Ectodermal cell (in vitro differentiated cells): ENCODE data around the gene TNIK. TPM values are rescaled to one million over a fixed set of nuclear protein-coding genes. Genes with fewer than 3 reads are reported as not detected.

Experiments
- H3K27ac ChIP-seq: 2 replicates; pipeline ENCODE4 v1.7.0; 2013; ENCODE audit warnings: mild to moderate bottlenecking, low read depth, low read length; ENCODE audit not compliant: insufficient read depth, poor library complexity, severe bottlenecking
- H3K27me3 ChIP-seq: 2 replicates; pipeline ENCODE4 v1.7.0; 2013; ENCODE audit warnings: mild to moderate bottlenecking, low read length; ENCODE audit not compliant: insufficient read depth, control insufficient read depth, poor library complexity, severe bottlenecking
- H3K36me3 ChIP-seq: one replicate; pipeline ENCODE4 v1.7.0; 2013; ENCODE audit warnings: low read length; ENCODE audit not compliant: control insufficient read depth, insufficient read depth
- H3K4me1 ChIP-seq: one replicate; pipeline ENCODE4 v1.7.0; 2013; ENCODE audit warnings: low read length; ENCODE audit not compliant: control insufficient read depth, insufficient read depth
- H3K4me3 ChIP-seq: 2 replicates; pipeline ENCODE4 v1.7.0; 2013; ENCODE audit warnings: low read depth, low read length, control low read depth; ENCODE audit not compliant: insufficient read depth
- H3K9me3 ChIP-seq: 2 replicates; pipeline ENCODE4 v1.7.0; 2013; ENCODE audit warnings: mild to moderate bottlenecking, low read length, moderate library complexity; ENCODE audit not compliant: control insufficient read depth
- WGBS, 2 experiments: methylation state at CpG; one replicate each; pipeline ENCODE4 v1.1.7; 2013; ENCODE audit warnings: missing lambda C conversion rate in 2 of 2; 5-methylcytosine and 5-hydroxymethylcytosine counted together
- polyA plus RNA-seq, 4 experiments: library from polyadenylated mRNA; stranded (reverse); fragments of 50-300 nt; gene quantifications; one replicate each; pipeline ENCODE4 v1.2.3, GENCODE V29; 2013

TNIK gene
- 15.1 TPM for polyA plus RNA-seq (2013, experiment 1 of 4)
- 11.0 TPM for polyA plus RNA-seq (2013, experiment 2 of 4)
- polyA plus RNA-seq (2013, experiment 3 of 4) = 10.2 TPM
- polyA plus RNA-seq (2013, experiment 4 of 4) = 9.5 TPM

DNA sequence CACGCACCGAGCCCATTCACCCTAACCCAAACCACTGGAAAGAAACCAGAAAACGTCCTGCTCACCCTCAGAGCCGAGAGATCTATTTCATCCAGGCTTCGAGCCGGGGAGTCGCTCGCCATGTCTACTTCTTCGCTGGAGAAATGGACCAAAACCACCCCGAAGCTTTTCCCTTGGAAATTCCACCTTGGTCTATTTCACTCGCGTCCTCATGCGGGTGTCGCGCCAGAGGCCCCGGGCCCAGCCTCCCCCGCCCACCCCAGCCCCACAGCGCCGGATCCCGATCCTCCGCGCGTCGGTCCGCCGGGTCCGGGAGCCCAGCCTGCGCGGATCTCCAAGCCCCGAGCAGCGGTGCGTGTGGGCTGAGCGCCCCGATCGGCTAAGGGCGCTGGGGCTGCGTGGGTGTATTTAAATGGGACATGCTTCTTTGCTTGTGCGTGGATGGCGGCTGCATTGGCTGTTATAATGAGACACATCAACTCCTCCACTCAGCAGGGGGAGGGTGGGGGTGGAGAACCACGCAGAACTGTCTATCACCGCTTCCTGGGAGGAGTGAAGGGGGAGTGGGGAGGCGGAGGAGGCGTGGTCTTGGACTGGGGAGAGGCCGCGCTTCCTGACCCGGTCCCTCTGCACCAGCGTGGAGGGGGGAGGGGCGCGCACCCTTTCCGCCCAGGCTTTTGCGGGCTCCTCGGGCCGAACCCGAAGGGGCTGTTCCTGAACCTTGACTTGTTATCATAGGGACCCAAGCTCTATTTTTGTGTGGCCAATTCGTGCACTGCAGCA, at the start of gene TNIK:
Gene TNIK, minus strand, starts transcription at position 464 of the 783 bp plus-strand sequence. Its CDS starts 342 bp downstream, at position 122.
- Histone ChIP-seq H3K4me1 (peaks cover 13% of the 10 kb centered on the region), H3K27me3 (peaks cover 46% of the 10 kb centered on the region), H3K4me3 (peak within 1 kb of the TSS; percentile 67), H3K36me3 (no peaks in the 10 kb centered on the region), H3K9me3 (no peaks in the 10 kb centered on the region), H3K27ac (no peak within 1 kb of the TSS)
- WGBS, 2 experiments = 0% methylated on average over 55 of the region's 55 CpGs

DNA sequence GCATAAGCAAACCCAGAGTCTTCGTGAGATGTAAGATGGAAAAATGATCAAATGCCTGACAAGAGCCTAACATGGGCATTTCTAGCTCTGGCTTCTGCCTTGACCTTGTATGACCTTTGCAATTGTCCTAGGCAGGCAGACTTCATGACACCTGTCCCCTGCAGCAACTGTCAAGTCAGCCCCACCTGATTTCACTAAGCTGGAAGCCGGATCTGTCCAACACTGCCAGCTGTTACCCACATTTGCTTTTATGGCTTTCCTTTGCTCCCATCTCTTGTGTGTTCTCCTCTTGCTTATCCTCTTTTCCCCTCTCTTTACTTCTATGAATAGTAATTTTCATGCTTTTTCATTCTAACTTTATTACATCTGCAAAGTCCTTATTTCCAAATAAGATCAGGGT, 48.5 kb upstream of the TNIK start:
- Histone ChIP-seq H3K27ac (no peak overlapping the region), H3K4me3 (no peak overlapping the region), H3K4me1 (no peaks in the 10 kb centered on the region), H3K27me3 (no peaks in the 10 kb centered on the region), H3K36me3 (no peaks in the 10 kb centered on the region), H3K9me3 (no peaks in the 10 kb centered on the region)
- WGBS, 2 experiments = 94 to 98% methylated on average over 2 of the region's 2 CpGs

DNA sequence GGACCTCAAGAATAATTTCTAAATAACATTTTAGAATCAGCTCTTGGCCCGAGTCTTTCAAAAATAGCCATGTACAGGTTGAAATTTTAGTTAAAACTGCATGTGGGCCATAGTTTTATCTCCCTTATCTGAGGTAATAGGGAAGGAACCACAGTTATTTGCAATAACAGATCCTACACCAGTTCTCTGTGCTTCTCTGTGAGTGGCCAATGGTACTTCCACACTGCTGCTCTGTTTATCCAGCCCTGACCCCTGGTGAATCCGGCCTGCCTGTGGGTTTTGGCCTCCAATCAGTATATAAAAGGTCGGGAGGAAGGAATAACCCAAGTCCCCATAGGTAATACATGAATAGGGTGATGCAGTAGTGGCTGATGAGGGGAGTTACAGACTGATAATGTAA, 48.0 kb upstream of the TNIK start:
- 69 to 89% methylated on average over 3 of the region's 3 CpGs for WGBS, 2 experiments
- Histone ChIP-seq H3K36me3 (no peaks in the 10 kb centered on the region), H3K4me3 (no peak overlapping the region), H3K27me3 (no peaks in the 10 kb centered on the region), H3K27ac (no peak overlapping the region), H3K4me1 (no peaks in the 10 kb centered on the region), H3K9me3 (no peaks in the 10 kb centered on the region)

DNA sequence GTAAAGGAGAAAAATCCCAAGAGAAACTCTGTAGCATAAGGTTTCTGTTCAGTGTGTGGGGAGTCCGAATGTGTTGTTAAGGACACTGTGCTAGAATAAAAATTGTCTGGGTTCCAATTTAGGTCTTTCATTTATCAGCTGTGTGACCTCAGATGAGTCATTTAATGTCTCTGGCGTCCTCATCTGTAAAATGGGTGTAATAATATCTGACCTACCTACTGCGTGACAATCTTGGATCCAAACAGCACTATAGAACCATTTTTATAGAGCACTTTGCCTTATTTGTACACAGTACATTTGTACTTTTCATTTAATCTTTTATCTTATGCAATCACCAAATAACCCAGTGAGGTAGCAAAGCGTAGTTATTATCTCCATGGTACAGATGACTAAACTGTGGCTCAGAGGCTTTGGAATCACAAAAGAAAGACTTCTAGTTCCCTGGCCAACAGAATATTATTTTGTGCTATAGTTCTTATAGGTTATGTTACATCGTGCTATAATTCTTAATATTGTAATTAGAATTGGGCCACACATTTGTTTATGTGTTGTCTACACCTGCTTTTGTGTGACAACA, 46.6 kb upstream of the TNIK start:
- H3K9me3 ChIP-seq = no peaks in the 10 kb centered on the region
- no peaks in the 10 kb centered on the region for H3K4me1 ChIP-seq
- no peak overlapping the region for H3K27ac ChIP-seq
- 95 to 97% methylated on average over 5 of the region's 5 CpGs for WGBS, 2 experiments
- H3K4me3 ChIP-seq = no peak overlapping the region
- H3K27me3 ChIP-seq = no peaks in the 10 kb centered on the region
- no peaks in the 10 kb centered on the region for H3K36me3 ChIP-seq

DNA sequence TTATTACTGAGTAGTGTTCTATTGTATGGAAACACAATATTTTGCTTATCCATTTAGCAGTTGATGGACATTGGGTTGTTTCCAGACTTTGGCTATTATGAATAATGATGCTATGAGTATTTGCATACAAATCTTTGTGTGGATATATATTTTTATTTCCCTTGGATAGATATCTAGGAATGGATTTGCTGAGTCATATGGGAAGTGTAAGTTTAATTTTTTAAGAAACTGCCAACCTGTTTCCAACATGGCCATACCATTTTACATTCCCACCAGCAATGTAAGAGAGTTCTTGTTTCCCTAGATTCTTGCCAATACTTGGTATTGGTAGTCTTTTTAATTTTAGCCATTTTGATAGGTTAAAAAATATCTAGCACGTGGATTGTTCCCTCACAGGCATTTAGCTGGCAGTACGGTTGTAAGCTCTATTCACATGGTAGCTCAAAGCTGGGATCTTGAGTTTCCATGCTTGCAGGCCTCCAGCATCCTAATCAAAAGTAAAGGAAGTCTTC, 45.7 kb upstream of the TNIK start:
- Histone ChIP-seq H3K36me3 (no peaks in the 10 kb centered on the region), H3K27ac (no peak overlapping the region), H3K4me3 (no peak overlapping the region), H3K4me1 (no peaks in the 10 kb centered on the region), H3K9me3 (no peaks in the 10 kb centered on the region), H3K27me3 (no peaks in the 10 kb centered on the region)
- 91 to 96% methylated on average over 2 of the region's 2 CpGs for WGBS, 2 experiments

DNA sequence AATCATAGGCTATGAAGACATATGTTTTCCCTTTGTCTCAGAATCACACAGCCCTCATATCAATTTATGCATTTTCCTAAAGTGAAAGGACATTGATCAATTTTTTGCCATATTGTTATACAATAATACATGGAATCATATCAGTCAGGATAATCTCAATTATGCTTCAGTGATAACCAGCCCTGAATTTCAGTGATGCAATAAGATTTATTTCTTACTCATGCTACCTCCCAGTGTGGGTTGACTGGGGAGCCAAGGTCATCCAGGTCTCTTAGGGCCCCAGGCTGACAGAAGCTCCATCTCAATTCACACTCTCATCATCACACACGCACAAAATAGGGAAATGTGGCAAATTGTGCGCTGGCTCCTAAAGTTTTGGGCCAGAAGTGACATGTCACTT, 44.2 kb upstream of the TNIK start:
- WGBS, 2 experiments = 96 to 97% methylated on average over 2 of the region's 2 CpGs
- no peaks in the 10 kb centered on the region for H3K27me3 ChIP-seq
- no peaks in the 10 kb centered on the region for H3K36me3 ChIP-seq
- no peak overlapping the region for H3K4me3 ChIP-seq
- no peaks in the 10 kb centered on the region for H3K9me3 ChIP-seq
- no peaks in the 10 kb centered on the region for H3K4me1 ChIP-seq
- H3K27ac ChIP-seq = no peak overlapping the region

DNA sequence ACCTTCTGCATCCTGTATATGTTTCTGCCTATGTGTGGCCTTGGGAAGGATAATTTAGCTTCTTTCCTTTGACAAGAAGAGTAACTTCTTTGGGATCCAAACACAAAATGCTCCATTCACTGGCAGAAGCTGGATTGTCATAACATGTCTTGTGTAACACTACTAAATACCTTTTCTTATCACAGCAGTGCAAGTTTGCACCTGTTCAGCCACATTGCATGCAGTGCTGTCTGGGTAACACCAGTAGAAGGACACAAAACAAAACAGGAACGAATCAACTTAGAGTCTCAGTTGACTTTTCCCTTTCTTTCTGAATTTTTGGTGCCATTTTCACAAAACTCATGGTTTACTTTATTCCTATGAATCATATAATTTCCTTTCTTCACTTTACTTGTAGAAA, 43.6 kb upstream of the TNIK start:
- H3K27me3 ChIP-seq = no peaks in the 10 kb centered on the region
- no peaks in the 10 kb centered on the region for H3K36me3 ChIP-seq
- H3K9me3 ChIP-seq = no peaks in the 10 kb centered on the region
- H3K4me1 ChIP-seq = no peaks in the 10 kb centered on the region
- H3K27ac ChIP-seq = no peak overlapping the region
- H3K4me3 ChIP-seq = no peak overlapping the region
- 88 to 92% methylated on average over 1 of the region's 1 CpG for WGBS, 2 experiments

DNA sequence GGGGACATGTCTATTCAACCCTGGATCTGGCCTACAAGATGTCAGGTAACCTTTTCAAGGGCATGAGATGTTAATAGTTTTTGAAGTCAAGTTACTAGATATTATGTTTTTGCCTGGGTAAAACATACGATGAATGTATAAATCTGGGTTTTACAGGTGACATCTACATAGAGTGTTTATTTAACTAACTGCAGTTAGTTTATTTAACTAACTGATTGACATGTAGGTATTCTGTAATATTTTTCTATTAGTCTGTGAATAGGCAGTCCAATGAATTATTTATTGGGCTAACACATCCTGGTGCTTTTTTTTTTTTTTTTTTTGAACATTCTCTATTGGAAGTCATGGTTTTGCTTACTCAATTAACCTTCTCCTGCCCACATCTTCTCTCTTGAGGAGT, 38.7 kb upstream of the TNIK start:
- H3K9me3 ChIP-seq = no peaks in the 10 kb centered on the region
- no peaks in the 10 kb centered on the region for H3K27me3 ChIP-seq
- 93% methylated on average over 1 of the region's 1 CpG; no CpG with 5 or more reads in 1 of the 2 experiments for WGBS, 2 experiments
- no peaks in the 10 kb centered on the region for H3K4me1 ChIP-seq
- no peak overlapping the region for H3K4me3 ChIP-seq
- H3K27ac ChIP-seq = no peak overlapping the region
- H3K36me3 ChIP-seq = no peaks in the 10 kb centered on the region

DNA sequence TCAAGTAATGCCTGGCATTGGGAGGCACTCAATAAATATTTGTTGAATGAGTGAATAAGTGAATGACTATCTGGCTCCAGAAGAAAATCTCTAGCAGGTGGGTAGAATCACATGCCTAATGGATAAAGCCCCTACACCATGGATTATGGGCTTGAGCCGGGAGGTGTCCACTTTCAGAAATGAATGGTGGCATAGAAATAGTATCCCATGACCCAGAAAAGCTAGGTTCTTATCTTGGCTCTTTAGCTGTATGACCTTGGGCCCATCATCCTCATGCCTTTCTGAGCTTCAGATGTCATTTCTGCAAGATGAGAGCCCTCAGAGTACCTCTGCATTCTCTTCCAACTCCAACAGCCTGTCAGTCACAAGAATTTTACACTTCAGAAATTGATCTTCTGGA, 37.3 kb upstream of the TNIK start:
- Histone ChIP-seq H3K4me1 (no peaks in the 10 kb centered on the region), H3K36me3 (no peaks in the 10 kb centered on the region), H3K4me3 (no peak overlapping the region), H3K27ac (no peak overlapping the region), H3K9me3 (no peaks in the 10 kb centered on the region), H3K27me3 (no peaks in the 10 kb centered on the region)
- 86 to 93% methylated on average over 1 of the region's 1 CpG for WGBS, 2 experiments

DNA sequence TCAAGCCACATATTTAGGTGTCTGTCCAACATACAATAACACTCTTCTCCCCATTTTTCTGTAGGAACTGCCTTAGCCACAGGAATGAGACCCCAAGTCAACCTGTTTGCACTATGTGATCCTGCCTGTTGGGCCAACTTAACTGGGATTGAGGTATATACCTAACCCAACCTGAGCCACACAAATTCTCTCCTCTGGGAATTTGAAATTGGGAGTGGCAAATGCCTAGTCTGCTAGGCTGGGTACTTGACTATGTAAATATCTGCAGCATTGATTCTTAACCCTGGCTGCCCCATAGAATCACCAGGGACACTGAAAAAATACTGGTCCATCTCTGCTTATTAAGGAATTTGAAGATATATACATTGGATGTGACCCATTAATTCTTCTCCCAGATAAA, 35.2 kb upstream of the TNIK start:
- Histone ChIP-seq H3K9me3 (no peaks in the 10 kb centered on the region), H3K4me1 (no peaks in the 10 kb centered on the region), H3K36me3 (no peaks in the 10 kb centered on the region)

More for the DNA sequence above, 35.2 kb upstream of the TNIK start:
- Histone ChIP-seq H3K27me3 (no peaks in the 10 kb centered on the region), H3K27ac (no peak overlapping the region), H3K4me3 (no peak overlapping the region)
